K562 (cell line): Measurements from ENCODE around the gene EFNA2. TPM values are rescaled to one million over a fixed set of nuclear protein-coding genes. Genes with fewer than 3 reads are reported as not detected.

Source experiments
- ATAC-seq: fragments of 200-7000 bp; cut with Tn5 transposase; 3 replicates; pipeline ENCODE4 v1.9.1; 2020; ENCODE audit warnings: moderate library complexity
- BruUV-seq: library from RNA; stranded (reverse); fragments of 400-500 nt; replicated peaks from 2 replicates; lab custom pipeline; 2021; lab: Mats Ljungman, UMichigan
- CTCF ChIA-PET: fragments of 300-600 bp; formaldehyde crosslinking; extraction: SDS; loops from one replicate; lab custom pipeline; 2021; ENCODE audit warnings: low intra/inter-chr PET ratio; lab: Yijun Ruan, JAX
- POLR2A ChIA-PET: fragments of 300-600, 350-650 bp; sonication (Branson Sonifier 250); formaldehyde crosslinking; extraction: SDS; loops from one replicate; lab custom pipeline; 2021; ENCODE audit warnings: antibody characterized with exemption, inconsistent platforms; lab: Yijun Ruan, JAX
- DNase-seq, 4 experiments: peaks; one replicate each; pipeline versions ENCODE4 v3.0.0 to v3.0.0-alpha.2; 2011 to 2018; ENCODE audit warnings: low spot score in 3 of 4, mixed read lengths in 3 of 4; ENCODE audit errors: extremely low read depth in 1 of 4
- FAIRE-seq: peaks from 2 replicates; lab custom pipeline; 2011; peaks lifted over from hg19 to GRCh38; lab: Jason Lieb, UNC
- H2AFZ ChIP-seq: 2 replicates; pipeline ENCODE4 v1.6.0; 2011; ENCODE audit warnings: low read depth, low read length, control low read depth, inconsistent platforms
- H3K27ac ChIP-seq: fragments of 200-600 bp; 3 replicates; pipeline ENCODE4 v1.8.0; 2011; ENCODE audit warnings: low read depth, mild to moderate bottlenecking, control low read depth, inconsistent platforms, low read length, moderate library complexity, mixed read lengths; ENCODE audit errors: extremely low read depth
- H3K27me3 ChIP-seq, 2 experiments: fragments of 300-600 bp in 1 of 2; 2 replicates in 1 of 2; 3 replicates in 1 of 2; pipeline versions ENCODE4 v1.6.0 to v1.8.0; 2011; ENCODE audit warnings: inconsistent platforms in 2 of 2, low read length in 2 of 2, mild to moderate bottlenecking in 1 of 2, mixed read lengths in 1 of 2, moderate library complexity in 1 of 2; ENCODE audit not compliant: control insufficient read depth in 2 of 2, insufficient read depth in 2 of 2
- H3K36me3 ChIP-seq: fragments of 300-600 bp; 3 replicates; pipeline ENCODE4 v1.8.0; 2011; ENCODE audit warnings: mild to moderate bottlenecking, low read length, inconsistent platforms; ENCODE audit not compliant: control insufficient read depth, insufficient read depth
- H3K4me1 ChIP-seq, 2 experiments: fragments of 200-600 bp in 1 of 2; replicated peaks in 1 of 2; 2 replicates in 1 of 2; 3 replicates in 1 of 2; pipeline versions ENCODE4 v1.5.1 to v1.8.0; 2011; ENCODE audit warnings: inconsistent platforms in 2 of 2, low read length in 2 of 2, mild to moderate bottlenecking in 1 of 2, mixed read lengths in 1 of 2, moderate library complexity in 1 of 2; ENCODE audit not compliant: control insufficient read depth in 2 of 2, insufficient read depth in 2 of 2
- H3K4me2 ChIP-seq: 2 replicates; pipeline ENCODE4 v1.6.1; 2011; ENCODE audit warnings: low read length, control low read depth, inconsistent platforms, mixed read lengths; ENCODE audit not compliant: insufficient read depth
- H3K4me3 ChIP-seq: fragments of 200-600 bp; sonication (generic), shearing (Covaris generic); 2 replicates; pipeline ENCODE4 v1.5.1; 2016; ENCODE audit warnings: control low read depth, inconsistent platforms
- H3K79me2 ChIP-seq: fragments of 200-600 bp; 3 replicates; pipeline ENCODE4 v1.8.0; 2011; ENCODE audit warnings: low read length, inconsistent platforms; ENCODE audit not compliant: control insufficient read depth, insufficient read depth
- H3K9ac ChIP-seq, 2 experiments: 2 replicates each; pipeline versions ENCODE4 v1.6.0 to v1.6.1; 2011; ENCODE audit warnings: low read depth in 2 of 2, low read length in 2 of 2, control low read depth in 1 of 2, inconsistent platforms in 1 of 2, mild to moderate bottlenecking in 1 of 2, mixed read lengths in 1 of 2; ENCODE audit not compliant: insufficient read depth in 1 of 2
- H3K9me1 ChIP-seq: one replicate; pipeline ENCODE4 v1.6.0; 2011; ENCODE audit warnings: inconsistent platforms, mild to moderate bottlenecking, low read length, moderate library complexity; ENCODE audit not compliant: control insufficient read depth, insufficient read depth
- H3K9me3 ChIP-seq: replicated peaks from 2 replicates; pipeline ENCODE4 v1.5.1; 2011; ENCODE audit warnings: low read depth, low read length, inconsistent platforms; ENCODE audit not compliant: control insufficient read depth, insufficient read depth
- H4K20me1 ChIP-seq: replicated peaks from 2 replicates; pipeline ENCODE4 v1.6.1; 2011; ENCODE audit warnings: low read length, inconsistent platforms, mixed read lengths; ENCODE audit not compliant: control insufficient read depth, insufficient read depth
- CBFA2T2 ChIP-seq: fragments of 450-650 bp; conservative IDR thresholded peaks from 2 replicates; pipeline ENCODE4 v1.6.1; 2017; ENCODE audit warnings: mild to moderate bottlenecking
- FIP1L1 ChIP-seq: fragments of 200-400 bp; formaldehyde crosslinking; IDR thresholded peaks from 2 replicates; pipeline ENCODE4 v1.6.1; 2018; ENCODE audit warnings: mild to moderate bottlenecking, low read depth, low read length; ENCODE audit not compliant: poor library complexity, severe bottlenecking
- GTF2F1 ChIP-seq: IDR thresholded peaks from 2 replicates; pipeline ENCODE4 v1.6.1; 2011; ENCODE audit warnings: low read depth, low read length, improper control_type of control experiment
- HMG20B ChIP-seq: fragments of 250-450 bp; sonication (Bioruptor Pico); IDR thresholded peaks from 2 replicates; pipeline ENCODE4 v1.5.0; 2021; ENCODE audit warnings: mild to moderate bottlenecking
- MTA1 ChIP-seq: fragments of 450-650 bp; IDR thresholded peaks from 2 replicates; pipeline ENCODE4 v1.6.1; 2017; ENCODE audit warnings: borderline replicate concordance
- RBFOX2 ChIP-seq: fragments of 200-400 bp; formaldehyde crosslinking; IDR thresholded peaks from 2 replicates; pipeline ENCODE4 v1.6.1; 2017; ENCODE audit warnings: low read depth, mild to moderate bottlenecking, low read length, moderate library complexity
- UBTF ChIP-seq, 2 experiments: IDR thresholded peaks; 2 replicates each; pipeline ENCODE4 v1.6.1; 2012; ENCODE audit warnings: improper control_type of control experiment in 2 of 2, low read depth in 2 of 2, low read length in 2 of 2, borderline replicate concordance in 1 of 2
- VEZF1 ChIP-seq: fragments of 200-800 bp; sonication (Bioruptor generic); IDR thresholded peaks from 2 replicates; pipeline ENCODE4 v1.6.1; 2017; ENCODE audit warnings: missing genetic modification characterization, missing compliant biosample characterization
- ZNF24 ChIP-seq: fragments of 450-650 bp; IDR thresholded peaks from 2 replicates; pipeline ENCODE4 v1.6.1; 2016
- ZNF263 ChIP-seq: sonication (generic); formaldehyde crosslinking; IDR thresholded peaks from 2 replicates; pipeline ENCODE4 v1.8.0; 2022; ENCODE audit warnings: mild to moderate bottlenecking, missing genetic modification reagents, borderline replicate concordance
- ZNF584 ChIP-seq: fragments of 200-800 bp; sonication (Bioruptor generic); IDR thresholded peaks from 2 replicates; pipeline ENCODE4 v1.6.1; 2016; ENCODE audit warnings: low read depth, mild to moderate bottlenecking, missing genetic modification characterization, missing compliant biosample characterization
- WGBS: fragments of 100-300 bp; shearing (Covaris generic); methylation state at CpG from one replicate; pipeline ENCODE4 v1.1.6; 2016; ENCODE audit warnings: low coverage, mixed read lengths; ENCODE audit not compliant: insufficient coverage; ENCODE audit errors: missing lambda C conversion rate; 5-methylcytosine and 5-hydroxymethylcytosine counted together
- in situ Hi-C: fragments of 300-500 bp; cut with MboI; formaldehyde crosslinking; loops from 4 replicates; pipeline ENCODE4 v1.15.0; 2018; ENCODE audit warnings: inconsistent platforms, mixed read lengths
- intact Hi-C: fragments of 100-400 bp; cut with micrococcal nuclease; formaldehyde crosslinking; loops from 2 replicates; pipeline ENCODE4 v1.14.2; 2022
- polyA plus RNA-seq, 8 experiments: library from polyadenylated mRNA; depleted of rRNA in 4 of 8; stranded (reverse) in 5 of 8; unstranded in 3 of 8; fragments of >200 nt; fragmentation: Nextera tagmentation in 2 of 8; fragmentation: Illumina TruSeq in 1 of 8; extraction: Ambion mirVana in 2 of 8; extraction: Trizol in 1 of 8; gene quantifications; 2 replicates each; pipeline versions ENCODE4 v1.2.1 to v1.2.3, GENCODE V29; 2011 to 2014; ENCODE audit warnings: inconsistent platforms in 1 of 8, missing spikeins in 1 of 8
- total RNA-seq, 7 experiments: library from RNA; depleted of rRNA in 6 of 7; stranded (reverse); fragments of >200 nt in 6 of 7; fragmentation: Illumina TruSeq in 2 of 7; extraction: Trizol in 2 of 7; gene quantifications; 2 replicates each; pipeline versions ENCODE4 v1.2.1 to v1.2.3, GENCODE V29; 2011 to 2021; ENCODE audit warnings: low replicate concordance in 1 of 7
- TF ChIP-seq, protein P1 (sequence below): sonication (generic); formaldehyde crosslinking; IDR thresholded peaks from 2 replicates; pipeline ENCODE4 v1.9.0; 2022; ENCODE audit warnings: mild to moderate bottlenecking, missing genetic modification reagents

The EFNA2 gene
- total and polyA plus RNA-seq, 9 of the 15 experiments (the other 6 are each of a cell fraction or from before 2014, with no cell fraction given), result 0.11 to 0.44 (median 0.15) TPM; not detected in 6

- TF ChIP-seq CBFA2T2 (no peak), MTA1 (no peak), GTF2F1 (no peak)
Observed at GRCh38 chr19:1286487-1287353, 1.0 kb downstream of the EFNA2 start (continued).

DNA sequence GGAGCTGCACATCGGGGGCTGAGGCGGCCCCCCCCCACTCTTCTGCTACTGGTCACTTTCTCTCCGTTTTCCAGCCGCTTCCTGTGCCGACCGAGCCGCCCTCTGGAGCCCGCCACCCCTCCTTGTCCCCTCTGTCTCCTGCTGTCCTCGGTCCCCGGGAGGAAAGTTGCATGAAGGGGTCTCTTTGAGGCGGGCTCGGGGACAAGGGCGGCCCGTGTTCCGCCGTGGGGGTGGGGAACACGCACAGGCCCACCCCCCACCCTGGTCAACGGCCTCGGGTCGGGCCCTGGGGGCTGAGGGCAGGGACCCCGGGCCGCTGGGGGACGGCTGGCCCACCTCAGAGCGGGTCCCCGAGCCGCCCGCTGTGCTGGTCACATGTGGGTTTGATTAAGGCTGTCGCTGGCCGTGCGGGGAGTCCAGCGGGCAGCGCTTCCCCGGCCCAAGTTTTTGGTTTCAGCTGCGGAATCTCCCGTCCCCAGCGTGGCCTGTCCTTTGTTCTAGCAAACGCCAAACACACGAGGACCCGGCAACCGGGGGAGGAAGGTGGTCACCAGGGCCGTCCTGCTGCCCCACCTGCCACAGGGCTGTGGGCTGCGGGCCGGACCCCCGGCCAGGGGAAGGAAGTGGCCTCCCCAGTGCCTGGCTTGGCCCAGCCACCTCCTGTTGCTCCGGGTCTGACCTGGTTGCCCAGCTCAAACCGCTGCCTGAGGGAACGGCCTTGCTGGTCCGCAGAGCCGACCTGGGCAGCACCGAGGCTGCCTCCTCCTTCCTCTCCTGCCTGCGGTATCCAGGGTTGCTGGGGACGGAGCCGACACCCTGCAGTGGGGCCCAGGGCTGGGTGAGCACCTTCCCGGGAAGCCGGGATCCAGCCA, 1.9 kb downstream of the EFNA2 start:
- no TSS peak for BruUV-seq
- Histone ChIP-seq H3K4me3 (no peak overlapping the region), H4K20me1 (peaks cover 14% of the 10 kb centered on the region), H3K9me3 (no peaks in the 10 kb centered on the region), H3K4me1 (peaks cover 0 to 92% of the 10 kb centered on the region in 2 experiments; a peak in 2 of 5 replicates), H3K27me3 (peaks cover 38 to 71% of the 10 kb centered on the region in 2 experiments; a peak in 4 of 5 replicates), H3K9me1 (no peaks in the 10 kb centered on the region), H3K36me3 (no peaks in the 10 kb centered on the region), H3K4me2 (no peak overlapping the region), H3K27ac (no peak overlapping the region), H2AFZ (no peak overlapping the region), H3K9ac (peak overlapping the region in 1 of 2 experiments; percentile 64; a peak in 2 of 4 replicates), H3K79me2 (no peaks in the 10 kb centered on the region)
- ATAC-seq, result peak; percentile 32
- intact Hi-C loops, result no loop called here
- FAIRE-seq, result no peak
- POLR2A ChIA-PET, result interaction anchor here (0.5 to 0.6 kb wide), 2 partner anchors 18 to 28 kb away, joined by 3 read pairs; partner anchors contain the start of gene CIRBP
- no peak for DNase-seq
- CTCF ChIA-PET, result interaction anchor here (0.6 kb wide), 1 partner anchor 72 kb away, joined by 4 read pairs; no protein-coding TSS in a partner anchor
- 12% methylated on average over 21 of the region's 55 CpGs for WGBS
- in situ Hi-C loops, result no loop called here
- TF ChIP-seq VEZF1 (CRISPR knock-in tag) (0 out of 2 replicates have a peak, but pooled peaks have one; percentile 36), UBTF (IDR thresholded peaks at IDR 0.05; ENCODE audit: borderline replicate concordance in 1 of 2, low read depth in 2 of 2, low read length in 2 of 2) (0 out of 4 replicates have a peak, but pooled peaks of 1 of the 2 experiments have one; percentile 11), ZNF584 (CRISPR knock-in tag) (no peak), FIP1L1 (peak; percentile 10), HMG20B (CRISPR knock-in tag) (no peak), ZNF24 (no peak), RBFOX2 (0 out of 2 replicates have a peak, but pooled peaks have one; percentile 5), ZNF263 (0 out of 2 replicates have a peak, but pooled peaks have one; percentile 5)
- TF ChIP-seq, protein P1, sequence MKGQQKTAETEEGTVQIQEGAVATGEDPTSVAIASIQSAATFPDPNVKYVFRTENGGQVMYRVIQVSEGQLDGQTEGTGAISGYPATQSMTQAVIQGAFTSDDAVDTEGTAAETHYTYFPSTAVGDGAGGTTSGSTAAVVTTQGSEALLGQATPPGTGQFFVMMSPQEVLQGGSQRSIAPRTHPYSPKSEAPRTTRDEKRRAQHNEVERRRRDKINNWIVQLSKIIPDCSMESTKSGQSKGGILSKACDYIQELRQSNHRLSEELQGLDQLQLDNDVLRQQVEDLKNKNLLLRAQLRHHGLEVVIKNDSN (CRISPR knock-in tag), result peak; percentile 25; the same call in 1 of the 2 replicates
